ENCODE results near the gene GLRX2.

The GLRX2 gene

DNA sequence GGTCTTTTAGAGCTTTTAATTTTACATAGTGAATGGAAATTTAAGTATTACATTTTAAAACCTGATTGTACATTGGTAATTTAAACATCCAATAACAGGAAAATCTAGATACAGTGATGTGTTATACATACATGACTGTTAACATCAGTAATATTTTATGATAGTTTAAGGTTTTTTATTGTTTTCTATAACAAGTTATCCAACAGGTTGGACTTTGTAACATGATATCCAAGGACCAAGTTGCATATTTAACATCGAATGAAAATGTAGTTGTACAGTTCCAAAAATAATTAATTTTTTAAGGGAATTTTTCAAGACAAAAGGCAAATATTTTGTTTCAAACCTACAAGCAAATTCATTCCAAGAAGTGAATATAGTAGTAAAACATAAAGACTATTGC lies 14.3 kb downstream of the GLRX2 start:
- H3K36me3 ChIP-seq = peaks cover 21% of the 10 kb centered on the region
- TF ChIP-seq, protein P1, sequence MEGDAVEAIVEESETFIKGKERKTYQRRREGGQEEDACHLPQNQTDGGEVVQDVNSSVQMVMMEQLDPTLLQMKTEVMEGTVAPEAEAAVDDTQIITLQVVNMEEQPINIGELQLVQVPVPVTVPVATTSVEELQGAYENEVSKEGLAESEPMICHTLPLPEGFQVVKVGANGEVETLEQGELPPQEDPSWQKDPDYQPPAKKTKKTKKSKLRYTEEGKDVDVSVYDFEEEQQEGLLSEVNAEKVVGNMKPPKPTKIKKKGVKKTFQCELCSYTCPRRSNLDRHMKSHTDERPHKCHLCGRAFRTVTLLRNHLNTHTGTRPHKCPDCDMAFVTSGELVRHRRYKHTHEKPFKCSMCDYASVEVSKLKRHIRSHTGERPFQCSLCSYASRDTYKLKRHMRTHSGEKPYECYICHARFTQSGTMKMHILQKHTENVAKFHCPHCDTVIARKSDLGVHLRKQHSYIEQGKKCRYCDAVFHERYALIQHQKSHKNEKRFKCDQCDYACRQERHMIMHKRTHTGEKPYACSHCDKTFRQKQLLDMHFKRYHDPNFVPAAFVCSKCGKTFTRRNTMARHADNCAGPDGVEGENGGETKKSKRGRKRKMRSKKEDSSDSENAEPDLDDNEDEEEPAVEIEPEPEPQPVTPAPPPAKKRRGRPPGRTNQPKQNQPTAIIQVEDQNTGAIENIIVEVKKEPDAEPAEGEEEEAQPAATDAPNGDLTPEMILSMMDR (IDR thresholded peaks at IDR 0.05; ENCODE audit: low read depth, low read length) = no peak
- H3K27me3 ChIP-seq = no peaks in the 10 kb centered on the region
- no peaks in the 10 kb centered on the region for H3K4me1 ChIP-seq
- no peak for DNase-seq
- no peaks in the 10 kb centered on the region for H3K9me3 ChIP-seq
- no peak overlapping the region for H3K4me3 ChIP-seq (ENCODE audit: low read depth, low read length)

DNA sequence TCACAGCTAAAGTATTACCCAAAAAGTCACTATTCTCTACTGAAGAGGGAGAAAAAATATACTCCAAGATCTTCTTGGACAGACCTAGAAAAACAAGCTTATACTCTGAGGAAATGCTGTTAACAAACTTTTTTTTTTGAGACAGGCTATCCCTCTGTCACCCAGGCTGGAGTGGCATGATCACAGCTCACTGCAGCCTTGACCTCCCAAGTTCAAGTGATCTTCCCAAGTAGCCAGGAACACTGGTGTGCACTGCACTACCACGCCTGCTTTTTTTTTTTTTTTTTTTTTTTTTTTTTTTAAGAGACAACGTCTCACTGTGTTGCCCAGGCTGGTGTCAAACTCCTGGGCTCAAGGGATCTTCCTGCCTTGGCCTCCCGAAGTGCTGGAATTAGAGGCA lies 17.3 kb downstream of the GLRX2 start:
- H3K27me3 ChIP-seq = no peaks in the 10 kb centered on the region
- no peaks in the 10 kb centered on the region for H3K9me3 ChIP-seq
- peaks cover 45% of the 10 kb centered on the region for H3K36me3 ChIP-seq
- no peaks in the 10 kb centered on the region for H3K4me1 ChIP-seq
- H3K4me3 ChIP-seq (ENCODE audit: low read depth, low read length) = no peak overlapping the region
- DNase-seq = no peak
- TF ChIP-seq, protein P1 (IDR thresholded peaks at IDR 0.05; ENCODE audit: low read depth, low read length) = no peak

DNA sequence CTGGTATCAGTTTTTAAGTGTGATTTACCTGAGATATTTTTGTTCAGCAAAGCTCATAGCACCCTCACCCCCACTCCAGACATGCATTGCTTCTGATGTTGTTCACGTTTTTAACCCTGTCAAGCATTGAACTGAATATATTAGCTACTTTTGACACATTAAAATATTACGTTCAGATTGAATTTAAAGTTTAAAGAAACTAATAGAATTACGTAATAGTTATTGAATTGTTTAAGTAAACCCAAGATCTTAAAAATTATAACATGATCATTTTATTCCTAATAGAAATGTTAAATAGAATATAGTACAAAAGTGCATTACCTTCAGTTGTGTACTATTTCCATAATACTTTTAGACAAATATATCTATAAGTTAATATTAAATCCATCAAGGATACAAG lies 18.9 kb downstream of the GLRX2 start:
- Histone ChIP-seq H3K9me3 (no peaks in the 10 kb centered on the region), H3K4me1 (no peaks in the 10 kb centered on the region), H3K4me3 (ENCODE audit: low read depth, low read length) (no peak overlapping the region), H3K36me3 (peaks cover 57% of the 10 kb centered on the region), H3K27me3 (no peaks in the 10 kb centered on the region)
- no peak for DNase-seq
- TF ChIP-seq, protein P1 (IDR thresholded peaks at IDR 0.05; ENCODE audit: low read depth, low read length) = no peak

DNA sequence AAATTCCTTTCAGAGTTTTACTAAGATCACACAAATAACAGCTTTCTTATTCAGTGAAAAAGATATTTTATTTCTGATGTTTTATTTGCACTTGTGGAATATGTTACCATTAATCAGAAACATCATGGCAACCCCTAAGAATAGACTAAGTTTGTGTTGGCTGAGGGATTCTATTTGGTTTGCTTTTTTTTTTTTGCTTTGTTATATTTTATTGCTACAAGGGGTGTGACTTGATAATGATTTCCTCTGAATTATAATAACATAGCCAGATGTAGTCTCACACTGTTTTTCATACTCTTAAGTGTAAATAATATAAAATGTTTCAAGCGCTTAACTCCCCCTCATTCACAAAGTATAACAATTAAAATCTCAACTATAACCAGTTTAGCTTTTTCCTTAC lies 20.0 kb downstream of the GLRX2 start:
- peaks cover 61% of the 10 kb centered on the region for H3K36me3 ChIP-seq
- no peaks in the 10 kb centered on the region for H3K27me3 ChIP-seq
- H3K4me1 ChIP-seq = no peaks in the 10 kb centered on the region
- no peak overlapping the region for H3K4me3 ChIP-seq (ENCODE audit: low read depth, low read length)
- TF ChIP-seq, protein P1 (IDR thresholded peaks at IDR 0.05; ENCODE audit: low read depth, low read length) = no peak
- no peak for DNase-seq
- no peaks in the 10 kb centered on the region for H3K9me3 ChIP-seq

DNA sequence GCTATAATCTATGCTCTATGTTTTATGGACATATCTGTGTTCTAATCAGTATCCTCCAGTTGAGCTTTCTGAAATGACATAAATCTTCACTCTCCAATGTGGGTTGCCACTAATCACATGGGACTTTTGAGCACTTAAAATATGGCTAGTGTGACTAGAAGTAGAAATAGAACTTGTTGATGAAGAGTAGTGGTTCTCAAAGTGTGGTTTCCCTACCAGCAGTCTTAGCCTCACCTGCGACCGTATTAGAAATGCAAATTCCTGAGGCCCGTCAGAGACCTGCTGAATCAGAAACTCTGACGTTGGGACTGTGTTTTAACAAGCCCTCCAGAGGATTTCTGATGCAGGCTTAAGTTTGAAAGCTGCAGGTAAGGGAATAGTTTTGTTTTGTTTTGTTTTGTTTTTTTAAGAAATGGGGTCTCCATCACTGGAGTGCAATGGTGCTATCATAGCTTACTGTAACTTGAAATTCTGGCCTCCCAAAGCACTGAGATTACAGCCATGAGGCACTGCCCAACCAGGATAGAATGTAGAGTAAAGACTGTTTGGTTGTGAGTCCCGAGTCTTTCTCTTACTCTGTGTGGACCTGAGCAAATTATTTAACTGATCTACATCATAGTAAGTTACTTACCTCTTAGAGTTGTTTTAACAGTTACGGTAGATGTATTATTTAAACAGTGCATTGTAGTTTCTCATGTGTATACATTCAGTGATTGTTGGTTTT lies 21.7 kb downstream of the GLRX2 start:
- TF ChIP-seq, protein P1 (IDR thresholded peaks at IDR 0.05; ENCODE audit: low read depth, low read length) = no peak
- Histone ChIP-seq H3K4me3 (ENCODE audit: low read depth, low read length) (no peak overlapping the region), H3K27me3 (no peaks in the 10 kb centered on the region), H3K36me3 (peaks cover 73% of the 10 kb centered on the region), H3K9me3 (no peaks in the 10 kb centered on the region), H3K4me1 (no peaks in the 10 kb centered on the region)
- no peak for DNase-seq

- H3K36me3 ChIP-seq = peaks cover 87% of the 10 kb centered on the region
- H3K4me3 ChIP-seq (ENCODE audit: low read depth, low read length) = no peak overlapping the region
- no peaks in the 10 kb centered on the region for H3K27me3 ChIP-seq
- TF ChIP-seq, protein P1 (IDR thresholded peaks at IDR 0.05; ENCODE audit: low read depth, low read length) = no peak
- DNase-seq = no peak
- no peaks in the 10 kb centered on the region for H3K4me1 ChIP-seq
- no peaks in the 10 kb centered on the region for H3K9me3 ChIP-seq
Observed at GRCh38 chr1:193079187-193079586, 26.0 kb downstream of the GLRX2 start.

Data from BE2C (cell line).